Measurements from ENCODE around the gene DNAJB6. TPM values are rescaled to one million over a fixed set of nuclear protein-coding genes. Genes with fewer than 3 reads are reported as not detected.

The DNAJB6 gene
- total and polyA plus RNA-seq, 9 donors = 79.0 to 154 (median 89.2) TPM

GRCh38 chr7:157292770-157293412, 43.9 kb upstream of the DNAJB6 start:
- Histone ChIP-seq H3K4me3 (no peak overlapping the region), H3K9me3 (no peaks in the 10 kb centered on the region), H3K27ac (no peak overlapping the region), H3K36me3 (no peaks in the 10 kb centered on the region), H3K4me1 (ENCODE audit: insufficient read depth) (no peaks in the 10 kb centered on the region), H3K27me3 (no peaks in the 10 kb centered on the region)
- 61 to 68% (median 64%) methylated on average over 17 to 32 of the region's 32 CpGs for WGBS, 3 donors
- intact Hi-C loops (cut with DNase I) = no loop called here
- no peak for DNase-seq
- TF ChIP-seq EP300 (IDR thresholded peaks at IDR 0.05) = no peak
- TF ChIP-seq, protein P1, sequence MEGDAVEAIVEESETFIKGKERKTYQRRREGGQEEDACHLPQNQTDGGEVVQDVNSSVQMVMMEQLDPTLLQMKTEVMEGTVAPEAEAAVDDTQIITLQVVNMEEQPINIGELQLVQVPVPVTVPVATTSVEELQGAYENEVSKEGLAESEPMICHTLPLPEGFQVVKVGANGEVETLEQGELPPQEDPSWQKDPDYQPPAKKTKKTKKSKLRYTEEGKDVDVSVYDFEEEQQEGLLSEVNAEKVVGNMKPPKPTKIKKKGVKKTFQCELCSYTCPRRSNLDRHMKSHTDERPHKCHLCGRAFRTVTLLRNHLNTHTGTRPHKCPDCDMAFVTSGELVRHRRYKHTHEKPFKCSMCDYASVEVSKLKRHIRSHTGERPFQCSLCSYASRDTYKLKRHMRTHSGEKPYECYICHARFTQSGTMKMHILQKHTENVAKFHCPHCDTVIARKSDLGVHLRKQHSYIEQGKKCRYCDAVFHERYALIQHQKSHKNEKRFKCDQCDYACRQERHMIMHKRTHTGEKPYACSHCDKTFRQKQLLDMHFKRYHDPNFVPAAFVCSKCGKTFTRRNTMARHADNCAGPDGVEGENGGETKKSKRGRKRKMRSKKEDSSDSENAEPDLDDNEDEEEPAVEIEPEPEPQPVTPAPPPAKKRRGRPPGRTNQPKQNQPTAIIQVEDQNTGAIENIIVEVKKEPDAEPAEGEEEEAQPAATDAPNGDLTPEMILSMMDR (IDR thresholded peaks at IDR 0.05) = no peak
- no peak for TF ChIP-seq POLR2A (IDR thresholded peaks at IDR 0.05)

- no peak overlapping the region for H3K27ac ChIP-seq
- intact Hi-C loops (cut with DNase I) = no loop called here
- H3K36me3 ChIP-seq = no peaks in the 10 kb centered on the region
- TF ChIP-seq POLR2A (IDR thresholded peaks at IDR 0.05) (no peak), EP300 (IDR thresholded peaks at IDR 0.05) (no peak)
- TF ChIP-seq, protein P1 (IDR thresholded peaks at IDR 0.05) = no peak
- DNase-seq = no peak
- no peak overlapping the region for H3K4me3 ChIP-seq
- no peaks in the 10 kb centered on the region for H3K9me3 ChIP-seq
- no peaks in the 10 kb centered on the region for H3K4me1 ChIP-seq (ENCODE audit: insufficient read depth)
- no peaks in the 10 kb centered on the region for H3K27me3 ChIP-seq
- 78 to 84% (median 82%) methylated on average over 13 of the region's 13 CpGs for WGBS, 3 donors
Observed at GRCh38 chr7:157293413-157293788, 43.4 kb upstream of the DNAJB6 start.

GRCh38 chr7:157294773-157295172, 42.0 kb upstream of the DNAJB6 start:
- no peaks in the 10 kb centered on the region for H3K4me1 ChIP-seq (ENCODE audit: insufficient read depth)
- no peak overlapping the region for H3K27ac ChIP-seq
- H3K36me3 ChIP-seq = no peaks in the 10 kb centered on the region
- no peaks in the 10 kb centered on the region for H3K9me3 ChIP-seq
- WGBS, 3 donors = 82 to 89% (median 85%) methylated on average over 12 of the region's 12 CpGs
- DNase-seq = no peak
- TF ChIP-seq EP300 (IDR thresholded peaks at IDR 0.05) (no peak), POLR2A (IDR thresholded peaks at IDR 0.05) (no peak)
- TF ChIP-seq, protein P1 (IDR thresholded peaks at IDR 0.05) = no peak
- intact Hi-C loops (cut with DNase I) = no loop called here
- H3K4me3 ChIP-seq = no peak overlapping the region
- no peaks in the 10 kb centered on the region for H3K27me3 ChIP-seq

DNA sequence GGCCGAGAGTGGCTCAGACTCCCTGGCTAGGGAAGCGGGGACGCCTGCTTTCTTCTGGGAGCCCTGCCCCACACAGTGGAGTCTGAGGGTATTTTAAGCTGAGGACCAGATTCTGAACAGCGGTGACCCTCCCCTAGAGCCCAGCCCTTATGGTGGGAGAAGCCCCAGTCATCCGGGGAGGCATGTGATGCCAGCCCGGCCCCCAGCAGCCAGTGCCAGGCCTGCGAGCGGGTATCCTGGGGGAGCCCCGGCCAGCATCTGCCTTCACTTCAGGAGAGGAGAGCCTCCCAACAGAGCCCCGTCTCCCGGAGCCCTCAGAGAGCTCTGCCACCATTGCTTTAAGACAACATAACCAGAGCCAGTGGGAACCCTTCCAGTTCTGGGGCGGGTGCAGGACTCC, 41.5 kb upstream of the DNAJB6 start:
- intact Hi-C loops (cut with DNase I) = no loop called here
- no peak overlapping the region for H3K27ac ChIP-seq
- H3K36me3 ChIP-seq = no peaks in the 10 kb centered on the region
- H3K4me3 ChIP-seq = no peak overlapping the region
- no peak for DNase-seq
- H3K9me3 ChIP-seq = no peaks in the 10 kb centered on the region
- H3K27me3 ChIP-seq = no peaks in the 10 kb centered on the region
- no peak for TF ChIP-seq EP300 (IDR thresholded peaks at IDR 0.05)
- TF ChIP-seq, protein P1 (IDR thresholded peaks at IDR 0.05) = no peak
- TF ChIP-seq POLR2A (IDR thresholded peaks at IDR 0.05) = no peak
- no peaks in the 10 kb centered on the region for H3K4me1 ChIP-seq (ENCODE audit: insufficient read depth)
- WGBS, 3 donors = 79 to 82% (median 82%) methylated on average over 12 of the region's 12 CpGs
